8988T (cell line): ENCODE measurements around the gene POU2AF2.
"Not testable (repeated sequence)": the region's sequence is repeated elsewhere in the genome, so short reads cannot be mapped to it uniquely, and the experiment has no call there.

Source experiments
- DNase-seq: peaks from one replicate; pipeline ENCODE4 v3.0.0; 2011

POU2AF2 gene

GRCh38 chr11:111305162-111305802 lies 59.8 kb downstream of the POU2AF2 start:
- no peak for DNase-seq

DNA sequence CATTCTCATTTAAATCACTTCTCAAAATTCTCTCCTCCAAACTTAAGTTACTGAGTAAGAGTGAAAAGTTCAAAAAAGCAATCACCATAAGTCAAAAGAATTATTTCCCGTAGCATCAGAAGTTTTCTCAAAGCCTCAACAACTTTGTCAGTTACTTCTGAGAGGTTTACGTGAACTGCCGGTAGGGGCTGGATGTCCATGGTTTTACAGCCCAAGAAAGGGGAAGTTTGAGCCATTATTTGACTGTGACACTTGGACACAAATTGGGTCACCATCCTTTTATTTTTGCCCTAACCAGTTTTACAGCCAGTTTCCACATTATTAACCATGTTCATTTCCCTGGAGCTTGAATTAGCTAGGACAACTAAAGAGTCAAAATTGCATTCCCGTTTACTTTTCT lies 60.4 kb downstream of the POU2AF2 start:
- no peak for DNase-seq

DNA sequence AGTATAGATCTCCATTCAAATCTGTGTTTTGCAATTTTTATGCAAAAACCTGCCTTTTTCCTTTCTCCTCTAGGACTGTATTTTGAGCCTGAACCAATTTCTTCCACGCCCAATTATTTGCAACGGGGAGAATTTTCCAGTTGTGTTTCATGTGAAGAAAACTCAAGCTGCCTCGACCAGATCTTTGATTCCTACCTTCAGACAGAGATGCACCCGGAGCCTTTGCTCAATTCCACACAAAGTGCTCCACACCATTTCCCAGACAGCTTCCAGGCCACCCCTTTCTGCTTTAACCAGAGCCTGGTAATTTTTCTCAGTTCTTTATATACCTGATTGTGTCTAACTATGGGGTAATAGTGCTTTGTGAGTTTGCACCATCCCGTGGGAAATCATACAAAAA lies 60.8 kb downstream of the POU2AF2 start:
- DNase-seq: no peak

GRCh38 chr11:111307472-111308108 lies 62.1 kb downstream of the POU2AF2 start:
- no peak for DNase-seq

DNA sequence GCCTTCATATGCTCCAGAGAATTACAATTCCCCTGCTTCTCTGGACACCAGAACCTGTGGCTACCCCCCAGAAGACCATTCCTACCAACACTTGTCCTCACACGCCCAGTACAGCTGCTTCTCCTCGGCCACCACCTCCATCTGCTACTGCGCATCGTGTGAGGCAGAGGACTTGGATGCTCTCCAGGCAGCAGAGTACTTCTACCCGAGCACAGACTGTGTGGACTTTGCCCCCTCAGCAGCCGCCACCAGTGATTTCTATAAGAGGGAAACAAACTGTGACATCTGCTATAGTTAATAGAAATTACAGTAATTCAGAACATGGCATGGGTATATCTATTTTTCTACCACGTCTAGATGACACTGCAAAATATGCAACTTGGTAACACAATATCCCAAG lies 62.6 kb downstream of the POU2AF2 start:
- DNase-seq: no peak

- DNase-seq: no peak
These were observed 63.8 kb downstream of the POU2AF2 start for GRCh38 chr11:111309215-111309915.

- no peak for DNase-seq
These were observed 64.6 kb downstream of the POU2AF2 start for GRCh38 chr11:111310088-111310487.

DNA sequence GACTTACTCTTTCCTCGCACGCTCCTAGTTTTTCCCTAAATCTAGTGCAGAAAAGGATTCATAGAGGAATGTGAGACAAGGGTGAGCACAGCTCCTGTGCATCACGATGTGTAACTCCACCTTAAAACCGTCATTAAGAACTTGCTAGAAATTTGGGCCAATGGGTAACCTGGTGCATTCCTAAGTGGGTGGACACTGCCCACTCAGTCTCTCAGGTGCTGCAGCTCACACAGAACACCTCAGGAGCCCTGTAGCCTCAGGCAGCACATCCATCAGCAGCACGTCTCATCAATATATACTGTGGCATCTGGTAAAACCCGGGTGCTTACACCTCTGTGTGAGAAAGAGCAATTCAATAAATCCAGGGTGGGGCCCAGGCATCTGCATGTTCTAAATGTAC lies 65.2 kb downstream of the POU2AF2 start:
- DNase-seq: no peak

- no peak for DNase-seq
These were observed 66.6 kb downstream of the POU2AF2 start for GRCh38 chr11:111312076-111312475.

DNA sequence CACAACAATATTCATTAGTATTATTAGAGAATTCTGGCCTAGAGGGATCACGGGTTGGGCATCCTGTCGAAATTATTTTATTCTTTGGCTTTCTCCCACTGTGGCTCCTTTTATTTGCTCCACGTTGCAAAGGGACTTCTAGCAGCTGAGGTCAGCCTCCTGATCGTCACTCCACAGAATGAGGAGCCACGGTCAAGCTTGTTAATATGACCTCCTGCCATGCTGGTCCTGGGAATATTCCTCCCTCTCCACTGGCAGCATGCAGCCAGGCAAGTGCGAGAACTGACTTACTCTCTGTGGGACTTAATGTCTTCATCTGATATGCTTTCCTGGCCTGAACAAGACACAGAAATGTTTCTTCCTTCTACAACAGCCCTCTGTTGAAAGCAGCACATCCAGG lies 73.8 kb downstream of the POU2AF2 start:
- DNase-seq: no peak

DNA sequence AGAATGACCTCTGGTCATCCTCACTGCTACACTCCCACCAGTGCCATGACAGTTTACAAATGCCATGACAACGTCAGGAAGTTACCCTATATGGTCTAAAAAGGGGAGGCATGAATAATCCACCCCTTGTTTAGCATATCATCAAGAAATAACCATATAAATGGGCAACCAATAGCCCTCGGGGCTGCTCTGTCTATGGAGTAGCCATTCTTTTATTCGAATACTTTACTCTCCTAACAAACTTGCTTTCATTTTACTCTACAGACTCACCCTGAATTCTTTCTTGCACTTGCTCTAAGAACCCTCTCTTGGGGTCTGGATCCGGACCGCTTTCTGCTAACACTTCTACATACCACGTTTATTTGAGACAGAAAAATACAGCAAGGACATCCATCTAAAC lies 74.7 kb downstream of the POU2AF2 start:
- DNase-seq: not testable (repeated sequence)

GRCh38 chr11:111320728-111321568 lies 75.4 kb downstream of the POU2AF2 start:
- no peak for DNase-seq

- no peak for DNase-seq
These were observed 77.0 kb downstream of the POU2AF2 start for GRCh38 chr11:111322534-111322933.

DNA sequence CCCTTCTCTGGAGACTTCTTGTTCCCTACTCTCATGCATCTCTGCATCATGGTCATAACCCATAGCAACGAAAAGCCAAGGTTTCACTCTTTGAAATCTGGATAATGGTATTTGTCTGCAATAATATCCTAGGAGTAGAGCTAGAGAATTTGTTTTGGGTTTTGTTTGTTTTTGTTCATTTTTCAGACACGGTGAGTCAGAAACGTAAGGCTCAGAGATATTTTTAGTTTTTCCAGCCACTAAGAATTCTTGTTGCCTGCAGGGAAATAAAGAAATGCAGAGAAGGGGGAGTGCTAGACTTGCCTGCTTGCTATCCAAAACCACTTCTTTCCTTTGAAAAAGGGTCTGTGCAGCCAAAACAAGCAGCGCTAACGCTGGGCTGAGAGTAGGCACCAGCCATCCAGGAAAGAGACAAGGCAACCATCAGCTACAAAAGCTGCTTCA lies 78.8 kb downstream of the POU2AF2 start:
- DNase-seq: no peak

GRCh38 chr11:111325259-111325658 lies 79.7 kb downstream of the POU2AF2 start:
- no peak for DNase-seq

GRCh38 chr11:111326824-111327223 lies 81.3 kb downstream of the POU2AF2 start:
- no peak for DNase-seq

GRCh38 chr11:111327908-111328624 lies 82.5 kb downstream of the POU2AF2 start:
- no peak for DNase-seq

- DNase-seq: no peak
These were observed 84.0 kb downstream of the POU2AF2 start for GRCh38 chr11:111329306-111330204.

DNA sequence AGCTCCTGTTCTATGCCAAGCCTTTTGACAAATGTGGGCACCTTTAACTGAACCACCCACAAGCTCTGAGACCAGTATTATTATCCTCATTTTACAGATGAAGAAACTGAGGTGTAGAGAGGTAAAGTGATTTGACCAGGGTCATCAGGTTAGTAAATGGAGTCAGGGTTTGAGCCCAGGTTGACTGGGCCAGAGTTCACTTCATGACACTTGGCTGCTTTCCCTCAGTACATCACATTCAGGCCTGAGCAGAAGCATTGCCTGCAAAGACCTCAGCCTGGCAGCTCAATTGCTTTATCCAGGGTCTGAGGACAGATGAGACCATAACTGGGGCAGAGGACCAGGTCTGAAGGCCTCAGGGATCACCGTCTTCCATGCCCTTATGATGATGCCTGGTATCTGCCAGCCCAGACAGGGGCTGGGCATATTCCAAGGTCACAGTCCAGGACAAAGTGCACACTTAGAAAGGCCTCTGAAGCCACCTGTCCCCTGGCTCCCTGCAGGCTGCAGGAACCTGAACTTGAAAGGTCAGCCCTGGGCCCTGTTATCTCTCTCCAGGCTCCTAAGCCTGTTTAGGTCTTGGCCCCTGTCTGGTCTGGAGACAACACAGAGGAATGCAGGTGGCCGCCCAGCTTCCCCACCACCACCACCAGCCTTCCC lies 84.8 kb downstream of the POU2AF2 start:
- DNase-seq: no peak

DNA sequence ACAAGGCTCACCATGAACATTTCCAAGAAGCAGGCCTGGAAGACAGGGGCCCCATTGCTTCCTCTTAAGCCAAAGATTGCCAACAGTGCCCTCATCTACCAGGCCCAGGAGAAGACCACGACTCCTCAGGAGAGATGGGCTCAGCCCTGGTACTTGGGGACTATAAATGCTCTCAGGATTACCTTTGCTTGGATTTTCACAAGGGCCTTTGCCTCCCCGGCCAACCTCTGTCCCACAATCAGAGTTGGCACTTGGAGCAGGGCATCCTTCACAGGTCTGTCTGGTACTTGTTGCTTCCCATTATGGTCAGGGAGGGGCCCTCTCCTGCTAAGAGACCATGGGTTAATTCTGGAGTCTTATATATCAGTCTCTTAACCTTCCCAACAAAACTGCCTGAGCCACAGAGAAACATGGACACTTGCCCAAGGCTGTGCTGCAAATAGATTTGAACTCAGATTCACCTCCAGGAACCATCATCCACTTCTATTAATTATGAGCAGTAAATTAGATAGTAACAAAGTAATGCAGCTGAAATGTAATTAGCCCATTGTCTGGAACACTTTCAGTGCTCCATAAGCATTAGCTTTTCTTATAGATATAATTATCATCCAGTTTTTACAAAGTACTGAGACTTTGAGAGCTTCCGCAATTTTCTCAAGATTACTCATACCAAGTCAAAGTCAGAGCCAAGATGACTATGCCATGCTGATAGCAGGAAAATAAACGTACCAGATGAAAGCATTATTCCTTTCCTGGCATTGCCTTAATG lies 86.4 kb downstream of the POU2AF2 start:
- no peak for DNase-seq
